GM19468 (cell line): ENCODE data around the gene VPS13D.
"Not testable (repeated sequence)": the region's sequence is repeated elsewhere in the genome, so short reads cannot be mapped to it uniquely, and the experiment has no call there.

Experiments
- ATAC-seq: cut with Tn5 transposase; IDR thresholded peaks from one replicate; pipeline ENCODE4 v1.9.1; 2021; ENCODE audit warnings: mild to moderate bottlenecking, moderate library complexity, moderate number of reproducible peaks; ENCODE audit not compliant: unreplicated experiment; ENCODE audit errors: extremely low read depth

VPS13D gene

GRCh38 chr1:12456979-12457378 is 227.1 kb downstream of the VPS13D start:
- ATAC-seq, result no peak

- no peak for ATAC-seq
These were observed 227.9 kb downstream of the VPS13D start for GRCh38 chr1:12457771-12458170.

DNA sequence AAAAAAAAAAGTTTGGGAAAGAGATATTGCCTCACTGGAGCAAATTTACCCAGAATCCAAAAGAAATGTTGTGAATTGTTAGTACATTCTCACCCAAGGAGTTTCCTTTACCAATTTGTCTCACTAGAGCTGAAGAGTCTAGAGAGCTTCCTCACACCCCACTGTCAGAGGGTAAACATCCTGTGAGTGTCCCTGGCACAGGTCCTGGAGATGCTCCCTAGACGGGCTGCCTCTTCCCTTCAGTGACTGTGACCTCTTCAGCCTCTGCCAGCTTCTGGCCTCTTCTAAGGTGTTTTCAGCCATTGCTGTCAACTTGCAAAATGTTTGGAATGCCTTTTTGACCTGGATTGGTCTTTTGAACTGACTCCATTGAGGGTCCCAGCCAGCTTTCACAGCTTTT is 228.7 kb downstream of the VPS13D start:
- ATAC-seq, result no peak

- no peak for ATAC-seq
These were observed 230.3 kb downstream of the VPS13D start for GRCh38 chr1:12460121-12460520.

DNA sequence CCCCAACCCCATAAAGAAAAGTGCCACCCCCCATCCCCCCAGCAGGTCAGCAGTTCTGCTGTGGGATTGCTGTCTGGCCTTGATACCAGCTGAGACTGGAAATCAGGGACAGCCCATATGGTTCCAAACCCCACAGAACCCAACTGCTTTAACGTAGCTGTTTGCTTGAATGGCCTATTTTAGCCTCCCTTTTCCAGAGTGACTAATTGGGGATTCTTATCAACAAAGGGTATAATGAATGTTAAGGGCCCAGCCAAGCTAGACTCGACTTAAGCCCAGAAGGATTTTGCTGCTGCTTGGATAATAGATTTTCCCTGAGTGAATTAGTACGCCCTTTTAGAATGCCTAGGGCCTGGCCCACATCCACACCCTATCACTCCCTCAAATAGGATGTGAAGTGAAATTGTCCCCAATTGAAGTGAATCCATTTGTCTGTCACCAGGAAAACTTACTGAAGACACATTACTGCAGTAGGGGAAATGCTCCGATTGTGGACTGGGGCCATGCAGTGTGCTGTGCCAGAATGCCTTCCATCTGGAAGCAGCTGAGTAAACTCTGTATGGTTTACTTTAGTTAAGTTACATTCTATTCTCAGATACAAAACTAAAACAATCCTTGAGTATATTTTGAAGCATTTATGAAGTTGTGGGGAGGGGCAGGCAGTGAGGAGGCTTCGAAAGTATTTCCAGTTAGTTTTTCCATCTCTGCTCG is 231.2 kb downstream of the VPS13D start:
- ATAC-seq, result no peak

GRCh38 chr1:12461754-12462153 is 231.9 kb downstream of the VPS13D start:
- no peak for ATAC-seq

DNA sequence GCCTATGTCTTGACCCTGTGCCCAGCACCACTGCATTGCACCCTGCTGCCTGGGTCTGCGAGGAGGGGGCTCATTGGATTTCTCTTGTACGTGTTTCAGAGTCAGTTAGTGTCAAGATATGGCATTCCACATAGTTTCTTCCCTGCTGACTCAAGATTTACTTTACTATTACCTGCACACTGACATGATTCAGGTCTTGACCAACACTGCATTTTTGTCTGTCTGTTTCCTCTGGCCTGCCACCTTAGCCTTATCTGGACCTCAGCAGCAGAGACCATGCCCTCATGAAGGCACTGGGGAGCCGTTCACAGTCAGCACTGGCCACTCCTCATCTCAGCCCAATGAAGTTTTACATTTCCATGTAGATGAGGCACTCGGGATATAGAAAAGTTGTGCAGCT is 232.8 kb downstream of the VPS13D start:
- ATAC-seq, result no peak

DNA sequence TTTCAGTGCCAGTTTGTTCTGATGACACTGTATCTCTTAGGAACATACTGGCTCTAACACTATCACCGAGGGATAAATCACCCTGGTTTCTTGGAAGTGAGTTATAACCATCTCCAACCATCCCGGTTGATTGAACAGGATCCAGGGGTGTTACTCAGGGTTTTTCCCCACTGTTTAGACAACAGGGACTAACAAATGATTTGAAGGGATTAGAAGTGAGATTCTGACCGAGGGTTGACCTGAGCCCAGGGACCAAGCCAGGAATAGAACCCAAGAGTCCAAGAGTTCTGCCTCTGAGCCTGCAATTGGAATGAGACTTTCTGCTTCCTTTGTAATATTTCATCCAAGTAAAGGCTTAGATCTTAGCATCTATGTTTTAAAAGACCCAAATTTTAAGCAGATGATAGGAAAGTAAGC is 234.2 kb downstream of the VPS13D start:
- ATAC-seq, result no peak

GRCh38 chr1:12464598-12465056 is 234.8 kb downstream of the VPS13D start:
- no peak for ATAC-seq

- no peak for ATAC-seq
These were observed 235.3 kb downstream of the VPS13D start for GRCh38 chr1:12465126-12465525.

DNA sequence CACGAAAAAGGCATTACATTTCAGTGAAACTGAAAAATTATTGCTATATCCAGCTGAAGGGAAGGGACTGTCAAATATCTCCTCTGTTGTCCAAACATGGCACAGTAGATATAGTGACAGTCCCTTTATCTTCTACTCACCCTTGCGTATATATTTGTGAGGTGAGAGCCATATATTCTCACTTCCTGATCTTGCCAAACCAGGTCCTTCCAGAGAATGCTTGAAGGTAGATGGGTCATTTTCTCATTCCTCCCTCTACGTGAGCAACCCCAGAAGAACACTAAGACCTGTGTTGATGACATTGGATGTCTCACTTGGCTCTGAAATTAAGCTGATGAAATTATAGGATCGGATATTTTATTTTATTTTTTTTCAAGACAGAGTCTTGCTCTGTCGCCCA is 237.0 kb downstream of the VPS13D start:
- no peak for ATAC-seq

- no peak for ATAC-seq
These were observed 237.9 kb downstream of the VPS13D start for GRCh38 chr1:12467570-12468286.

DNA sequence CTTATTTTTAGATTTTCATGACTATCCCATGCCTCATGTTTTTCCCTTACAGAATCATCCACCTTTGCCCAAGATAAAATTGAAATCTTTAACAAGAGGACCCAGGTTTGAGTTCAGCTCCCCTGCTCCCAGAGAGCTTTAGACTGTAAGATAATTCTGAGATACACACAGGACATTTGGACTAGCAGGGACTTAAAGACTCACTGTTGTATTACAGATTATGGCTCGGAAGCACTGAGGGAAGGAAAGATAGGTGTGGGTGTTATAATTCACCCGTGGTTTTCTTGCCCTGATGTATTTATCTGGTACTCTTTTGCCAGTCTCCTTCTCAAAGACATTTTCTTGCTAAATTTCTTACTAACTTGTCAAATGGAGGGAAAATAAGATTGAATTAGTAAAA is 238.5 kb downstream of the VPS13D start:
- no peak for ATAC-seq

DNA sequence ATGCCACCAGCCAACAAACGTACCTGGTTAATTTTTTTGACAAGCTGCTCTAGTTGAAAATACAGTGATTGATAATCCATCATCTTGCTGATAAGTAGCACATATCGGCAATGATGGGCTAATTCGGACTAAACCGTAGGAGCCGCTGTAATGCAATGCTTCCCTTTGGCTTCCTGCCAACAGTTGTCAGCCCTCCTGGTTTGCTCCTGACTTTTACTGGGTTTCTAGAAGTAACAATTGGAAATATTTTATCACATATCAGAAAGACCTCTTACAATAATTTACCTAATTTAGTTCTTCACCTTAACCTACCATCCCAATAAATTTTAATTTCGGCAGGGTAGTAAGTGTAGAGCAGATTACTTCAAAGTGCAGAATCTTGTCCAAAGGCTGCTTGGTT is 239.7 kb downstream of the VPS13D start:
- ATAC-seq, result no peak

- ATAC-seq, result no peak
These were observed 240.2 kb downstream of the VPS13D start for GRCh38 chr1:12469990-12470389.

DNA sequence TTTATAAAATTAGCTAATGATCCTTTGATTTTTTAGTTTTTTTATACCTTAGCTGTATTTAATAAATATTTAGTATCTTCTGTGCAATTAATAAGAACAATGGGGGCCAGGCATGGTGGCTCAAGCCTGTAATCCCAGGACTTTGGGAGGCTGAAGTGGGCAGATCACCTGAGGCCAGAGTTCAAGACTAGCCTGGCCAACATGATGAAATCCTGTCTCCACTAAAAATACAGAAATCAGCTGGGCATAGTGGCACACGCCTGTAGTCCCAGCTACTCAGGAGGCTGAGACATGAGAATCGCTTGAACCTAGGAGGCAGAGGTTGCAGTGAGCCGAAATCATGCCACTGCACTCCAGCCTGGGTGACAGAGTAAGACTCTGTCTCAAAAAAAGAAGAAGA is 241.1 kb downstream of the VPS13D start:
- not testable (repeated sequence) for ATAC-seq

DNA sequence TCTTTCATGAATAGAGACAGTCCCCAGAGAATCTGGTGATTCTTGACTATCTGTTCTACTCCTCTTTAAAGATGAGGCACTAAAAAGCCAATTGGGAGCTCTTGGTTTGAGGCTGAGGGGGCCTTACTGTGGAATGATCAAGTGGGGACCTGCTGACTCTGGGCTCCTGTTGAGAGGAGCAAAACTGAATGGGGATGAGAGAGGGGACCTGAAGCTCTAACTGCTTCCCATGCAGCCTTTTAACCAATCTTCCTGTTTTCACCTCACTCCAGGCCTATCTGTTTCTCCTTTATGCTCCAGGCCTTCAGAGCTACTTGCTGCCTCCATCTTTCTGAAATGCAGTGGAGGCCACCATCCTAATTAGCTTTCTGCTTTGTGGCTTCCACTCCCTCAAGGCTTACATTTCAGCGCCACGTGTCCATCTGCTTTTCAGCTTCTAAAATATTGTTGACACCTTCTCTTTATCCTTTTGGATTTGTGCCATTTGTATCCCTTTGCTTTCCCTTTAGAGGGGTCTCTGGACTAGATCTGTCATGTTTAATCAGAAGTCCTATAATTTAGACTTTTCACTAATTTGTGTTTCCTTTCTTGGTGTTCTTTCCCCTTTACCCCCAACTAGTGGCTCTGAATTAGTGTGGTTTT is 242.4 kb downstream of the VPS13D start:
- no peak for ATAC-seq

- no peak for ATAC-seq
These were observed 243.1 kb downstream of the VPS13D start for GRCh38 chr1:12472798-12473551.

- no peak for ATAC-seq
These were observed 243.9 kb downstream of the VPS13D start for GRCh38 chr1:12473596-12474362.

GRCh38 chr1:12475101-12475500 is 245.3 kb downstream of the VPS13D start:
- no peak for ATAC-seq
